H9 (cell line): Measurements from ENCODE around the gene AOC1. TPM values are rescaled to one million over a fixed set of nuclear protein-coding genes. Genes with fewer than 3 reads are reported as not detected.

ENCODE experiments used
- DNase-seq: peaks from one replicate; pipeline ENCODE4 v3.0.0-alpha.2; 2017
- H2AFZ ChIP-seq: one replicate; pipeline ENCODE4 v1.6.1; 2013; ENCODE audit warnings: mild to moderate bottlenecking, low read length, control low read depth, moderate library complexity
- H2AK5ac ChIP-seq: 2 replicates; pipeline ENCODE4 v1.6.1; 2013; ENCODE audit warnings: low read length, control low read depth, mixed read lengths; ENCODE audit not compliant: insufficient read length
- H2BK120ac ChIP-seq: one replicate; pipeline ENCODE4 v1.6.1; 2013; ENCODE audit warnings: low read depth, mild to moderate bottlenecking, low read length, control low read depth, inconsistent platforms; ENCODE audit not compliant: poor library complexity, severe bottlenecking
- H2BK12ac ChIP-seq: 2 replicates; pipeline ENCODE4 v1.6.1; 2013; ENCODE audit warnings: low read length, control low read depth, mixed read lengths, low read depth; ENCODE audit not compliant: insufficient read length
- H2BK15ac ChIP-seq: 2 replicates; pipeline ENCODE4 v1.6.1; 2013; ENCODE audit warnings: low read depth, low read length, control low read depth
- H2BK20ac ChIP-seq: one replicate; pipeline ENCODE4 v1.6.1; 2013; ENCODE audit warnings: low read depth, mild to moderate bottlenecking, low read length, control low read depth, inconsistent platforms; ENCODE audit not compliant: poor library complexity, severe bottlenecking
- H2BK5ac ChIP-seq: 2 replicates; pipeline ENCODE4 v1.6.1; 2013; ENCODE audit warnings: low read length, control low read depth, mixed read lengths; ENCODE audit not compliant: insufficient read length
- H3K14ac ChIP-seq: 2 replicates; pipeline ENCODE4 v1.6.1; 2013; ENCODE audit warnings: low read length, control low read depth; ENCODE audit not compliant: insufficient read depth
- H3K18ac ChIP-seq: 2 replicates; pipeline ENCODE4 v1.6.1; 2013; ENCODE audit warnings: low read depth, mild to moderate bottlenecking, mixed read lengths, low read length, control low read depth; ENCODE audit not compliant: insufficient read length
- H3K23ac ChIP-seq: 2 replicates; pipeline ENCODE4 v1.6.1; 2013; ENCODE audit warnings: low read length, control low read depth, mixed read lengths, low read depth; ENCODE audit not compliant: insufficient read length
- H3K23me2 ChIP-seq: 2 replicates; pipeline ENCODE4 v1.6.1; 2013; ENCODE audit warnings: low read depth, mild to moderate bottlenecking, mixed read lengths, low read length, control low read depth; ENCODE audit not compliant: insufficient read length, poor library complexity, severe bottlenecking
- H3K27ac ChIP-seq: 2 replicates; pipeline ENCODE4 v1.5.1; 2013; ENCODE audit warnings: low read length, control low read depth, mixed read lengths, low read depth; ENCODE audit not compliant: insufficient read length
- H3K27me3 ChIP-seq: 2 replicates; pipeline ENCODE4 v1.6.1; 2013; ENCODE audit warnings: low read length, control low read depth, inconsistent platforms; ENCODE audit not compliant: insufficient read depth
- H3K4ac ChIP-seq: 2 replicates; pipeline ENCODE4 v1.6.1; 2013; ENCODE audit warnings: low read depth, mild to moderate bottlenecking, control low read depth, inconsistent platforms, low read length, moderate library complexity
- H3K4me1 ChIP-seq: 2 replicates; pipeline ENCODE4 v1.6.1; 2013; ENCODE audit warnings: low read length, control low read depth, inconsistent platforms; ENCODE audit not compliant: insufficient read depth
- H3K4me2 ChIP-seq: 2 replicates; pipeline ENCODE4 v1.6.1; 2013; ENCODE audit warnings: low read length, control low read depth, mixed read lengths; ENCODE audit not compliant: insufficient read length, insufficient read depth
- H3K56ac ChIP-seq: 2 replicates; pipeline ENCODE4 v1.6.1; 2013; ENCODE audit warnings: low read depth, mild to moderate bottlenecking, mixed read lengths, low read length, control low read depth; ENCODE audit not compliant: insufficient read length
- H3K79me1 ChIP-seq: 2 replicates; pipeline ENCODE4 v1.6.1; 2013; ENCODE audit warnings: low read depth, mild to moderate bottlenecking, moderate library complexity, low read length, control low read depth, inconsistent platforms; ENCODE audit not compliant: insufficient read depth, poor library complexity, severe bottlenecking
- H3K79me2 ChIP-seq: 2 replicates; pipeline ENCODE4 v1.6.1; 2013; ENCODE audit warnings: low read length, control low read depth, inconsistent platforms; ENCODE audit not compliant: insufficient read depth
- H3K9ac ChIP-seq: 2 replicates; pipeline ENCODE4 v1.6.1; 2013; ENCODE audit warnings: low read length, control low read depth, mixed read lengths; ENCODE audit not compliant: insufficient read length; ENCODE audit errors: extremely low read depth
- H3K9me3 ChIP-seq: one replicate; pipeline ENCODE4 v1.6.1; 2013; ENCODE audit warnings: low read depth, low read length, inconsistent platforms; ENCODE audit not compliant: control insufficient read depth
- H3T11ph ChIP-seq: one replicate; pipeline ENCODE4 v1.6.1; 2013; ENCODE audit warnings: mild to moderate bottlenecking, low read length, control low read depth, inconsistent platforms
- H4K20me1 ChIP-seq: one replicate; pipeline ENCODE4 v1.6.1; 2013; ENCODE audit not compliant: control insufficient read depth, insufficient read length, insufficient read depth
- H4K5ac ChIP-seq: 2 replicates; pipeline ENCODE4 v1.6.1; 2013; ENCODE audit warnings: low read depth, mild to moderate bottlenecking, mixed read lengths, low read length, control low read depth; ENCODE audit not compliant: insufficient read length
- H4K8ac ChIP-seq: replicated peaks from 2 replicates; pipeline ENCODE4 v1.6.1; 2013; ENCODE audit warnings: low read length, control low read depth, mixed read lengths, low read depth; ENCODE audit not compliant: insufficient read length
- H4K91ac ChIP-seq: 2 replicates; pipeline ENCODE4 v1.6.1; 2013; ENCODE audit warnings: low read depth, mild to moderate bottlenecking, moderate library complexity, mixed read lengths, low read length, control low read depth; ENCODE audit not compliant: insufficient read length
- H3K27ac Mint-ChIP-seq, 3 experiments: 2 replicates in 2 of 3; 3 replicates in 1 of 3; pipeline ENCODE4 v1.8.0; 2020 to 2021; ENCODE audit warnings: mixed read lengths in 3 of 3, mild to moderate bottlenecking in 1 of 3, moderate library complexity in 1 of 3
- H3K27me3 Mint-ChIP-seq: 2 replicates; pipeline ENCODE4 v1.8.0; 2021; ENCODE audit warnings: low read depth, mild to moderate bottlenecking, moderate library complexity, mixed read lengths
- H3K36me3 Mint-ChIP-seq, 3 experiments: 2 replicates in 2 of 3; 3 replicates in 1 of 3; pipeline ENCODE4 v1.8.0; 2020 to 2021; ENCODE audit warnings: low read depth in 3 of 3, mixed read lengths in 3 of 3; ENCODE audit not compliant: insufficient read depth in 1 of 3
- H3K4me1 Mint-ChIP-seq, 2 experiments: 2 replicates each; pipeline ENCODE4 v1.8.0; 2020; ENCODE audit warnings: mixed read lengths in 2 of 2
- H3K4me3 Mint-ChIP-seq, 2 experiments: 2 replicates in 1 of 2; 3 replicates in 1 of 2; pipeline ENCODE4 v1.8.0; 2020 to 2021; ENCODE audit warnings: mild to moderate bottlenecking in 2 of 2, mixed read lengths in 2 of 2, moderate library complexity in 1 of 2
- H3K9me3 Mint-ChIP-seq, 2 experiments: 2 replicates in 1 of 2; 3 replicates in 1 of 2; pipeline ENCODE4 v1.8.0; 2020; ENCODE audit warnings: mild to moderate bottlenecking in 2 of 2, mixed read lengths in 2 of 2, moderate library complexity in 1 of 2
- CTCF ChIP-seq: fragments of 200-600 bp; sonication (generic); conservative IDR thresholded peaks from 3 replicates; pipeline ENCODE4 v1.8.0; 2021; ENCODE audit warnings: antibody characterized with exemption, mild to moderate bottlenecking
- WGBS: extraction: QIAGEN DNeasy Blood & Tissue Kit; methylation state at CpG from one replicate; pipeline ENCODE4 v1.1.7; 2013; ENCODE audit warnings: missing lambda C conversion rate, low lambda C conversion rate, mixed read lengths; ENCODE audit not compliant: insufficient read length; ENCODE audit errors: extremely low coverage; 5-methylcytosine and 5-hydroxymethylcytosine counted together
- total RNA-seq: library from RNA; stranded (reverse); gene quantifications from 2 replicates; pipeline ENCODE4 v1.2.1, GENCODE V29; 2021

AOC1 gene
- total RNA-seq, 1 experiment from 2014 or later: 0.28 TPM

GRCh38 chr7:150835702-150836280, 16.5 kb upstream of the AOC1 start:
- Histone ChIP-seq H3K27ac (no peak overlapping the region), H3K4ac (no peak overlapping the region), H2BK120ac (no peak overlapping the region), H3K23me2 (no peaks in the 10 kb centered on the region), H2BK5ac (no peak overlapping the region), H3K4me1 (no peaks in the 10 kb centered on the region), H2BK12ac (no peak overlapping the region), H3K27me3 (no peaks in the 10 kb centered on the region), H2AFZ (no peak overlapping the region), H3K79me1 (no peaks in the 10 kb centered on the region), H2AK5ac (no peak overlapping the region), H3K18ac (no peak overlapping the region), H2BK20ac (no peak overlapping the region), H4K20me1 (no peaks in the 10 kb centered on the region), H3K9ac (no peak overlapping the region), H4K91ac (no peak overlapping the region), H4K8ac (no peak overlapping the region), H2BK15ac (no peak overlapping the region), H3K23ac (no peak overlapping the region), H3K9me3 (no peaks in the 10 kb centered on the region), H3K4me2 (no peak overlapping the region), H3T11ph (no peak overlapping the region), H3K14ac (no peak overlapping the region), H4K5ac (no peak overlapping the region), H3K56ac (no peak overlapping the region), H3K79me2 (no peaks in the 10 kb centered on the region)
- DNase-seq: no peak
- H3K27ac Mint-ChIP-seq: no peak overlapping the region
- no peaks in the 10 kb centered on the region for H3K36me3 Mint-ChIP-seq
- H3K4me3 Mint-ChIP-seq: no peak overlapping the region
- no CpG with 5 or more reads among the region's 6 CpGs for WGBS
- H3K27me3 Mint-ChIP-seq: peaks cover 64% of the 10 kb centered on the region
- no peaks in the 10 kb centered on the region for H3K4me1 Mint-ChIP-seq
- H3K9me3 Mint-ChIP-seq: no peaks in the 10 kb centered on the region; a peak in 2 of 5 replicates
- TF ChIP-seq CTCF: no peak
